Hematopoietic multipotent progenitor cell (in vitro differentiated cells): ENCODE results near the gene COL9A3. TPM values are rescaled to one million over a fixed set of nuclear protein-coding genes. Genes with fewer than 3 reads are reported as not detected.

Experiments
- DNase-seq, 3 donors: peaks; one replicate each; pipeline ENCODE4 v3.0.0-alpha.2; 2011 to 2015; ENCODE audit warnings: low read depth in 2 of 3, low spot score in 2 of 3
- small RNA-seq: library from RNA; depleted of rRNA; stranded (forward); fragments of <200 nt; gene quantifications from one replicate; pipeline ENCODE3, GENCODE V24; 2012
- total RNA-seq: library from RNA; depleted of rRNA; stranded (reverse); fragments of >200 nt; gene quantifications from one replicate; pipeline ENCODE4 v1.2.3, GENCODE V29; 2012

COL9A3 gene
- total RNA-seq, 1 donor = 0.27 TPM

- DNase-seq = no peak
Measured at GRCh38 chr20:62889871-62890270, 73.0 kb downstream of the COL9A3 start.

GRCh38 chr20:62890444-62890843 is 73.6 kb downstream of the COL9A3 start:
- no peak for DNase-seq

Small RNA genes within 50 kb of the gene (small RNA-seq; reads per million reads assigned to genes)
- not detected for gene DPH3P1

Other genes starting within 250 kb of the COL9A3 start
- 15.3 TPM for gene SLCO4A1, start 174.5 kb upstream of the COL9A3 start, total RNA-seq
- gene NTSR1, start 108.2 kb upstream of the COL9A3 start, total RNA-seq = 0.27 TPM
- 14.8 TPM for gene MRGBP, start 20.6 kb upstream of the COL9A3 start, total RNA-seq
- 55.7 TPM for gene OGFR, start 12.2 kb upstream of the COL9A3 start, total RNA-seq
- gene TCFL5, start 44.8 kb downstream of the COL9A3 start, total RNA-seq = 2.7 TPM
- 66.5 TPM for gene DIDO1, start 109.5 kb downstream of the COL9A3 start, total RNA-seq
- gene GID8, start 121.1 kb downstream of the COL9A3 start, total RNA-seq = 37.4 TPM
- gene SLC17A9, start 135.7 kb downstream of the COL9A3 start, total RNA-seq = 28.8 TPM
- gene BHLHE23, start 189.9 kb downstream of the COL9A3 start, total RNA-seq = 1.3 TPM